ENCODE measurements around the gene SRSF7. TPM values are rescaled to one million over a fixed set of nuclear protein-coding genes. Genes with fewer than 3 reads are reported as not detected.

The SRSF7 gene
- total RNA-seq, 4 donors from 2014 or later: 39.0 to 109 (median 73.4) TPM

- Histone ChIP-seq H3K27me3 (no peaks in the 10 kb centered on the region), H3K27ac (no peak overlapping the region), H3K9me3 (no peaks in the 10 kb centered on the region), H3K4me3 (no peak overlapping the region), H3K4me1 (peaks cover 0 to 24% (median 0%) of the 10 kb centered on the region in 3 donors), H3K36me3 (peaks cover 0 to 46% of the 10 kb centered on the region in 2 donors)
- TF ChIP-seq EP300 (IDR thresholded peaks at IDR 0.05) (no peak), POLR2A (IDR thresholded peaks at IDR 0.05) (no peak), POLR2AphosphoS5 (IDR thresholded peaks at IDR 0.05) (no peak), CTCF (IDR thresholded peaks at IDR 0.05) (no peak)
- WGBS, 2 donors (ENCODE audit: low coverage in 1 of 2): 89 to 95% methylated on average over 5 to 7 of the region's 7 CpGs
- ATAC-seq: no peak
Observed at GRCh38 chr2:38731090-38731489, 20.1 kb downstream of the SRSF7 start.

GRCh38 chr2:38728694-38729093, 22.5 kb downstream of the SRSF7 start:
- H3K27ac ChIP-seq: no peak overlapping the region
- H3K36me3 ChIP-seq: peaks cover 0 to 44% of the 10 kb centered on the region in 2 donors
- no peaks in the 10 kb centered on the region for H3K9me3 ChIP-seq
- peaks cover 0 to 2% (median 0%) of the 10 kb centered on the region in 3 donors for H3K4me1 ChIP-seq
- 14 to 72% methylated on average over 1 to 2 of the region's 2 CpGs for WGBS, 2 donors (ENCODE audit: low coverage in 1 of 2)
- TF ChIP-seq POLR2AphosphoS5 (IDR thresholded peaks at IDR 0.05): no peak
- no peak for TF ChIP-seq CTCF (IDR thresholded peaks at IDR 0.05)
- TF ChIP-seq POLR2A (IDR thresholded peaks at IDR 0.05): no peak
- no peak for TF ChIP-seq EP300 (IDR thresholded peaks at IDR 0.05)
- ATAC-seq: no peak
- no peak overlapping the region for H3K4me3 ChIP-seq
- no peaks in the 10 kb centered on the region for H3K27me3 ChIP-seq

GRCh38 chr2:38727661-38728060, 23.5 kb downstream of the SRSF7 start:
- WGBS, 2 donors (ENCODE audit: low coverage in 1 of 2): 80% methylated on average over 1 of the region's 1 CpG
- no peaks in the 10 kb centered on the region for H3K9me3 ChIP-seq
- no peaks in the 10 kb centered on the region for H3K27me3 ChIP-seq
- H3K4me1 ChIP-seq: peaks cover 0 to 6% (median 0%) of the 10 kb centered on the region in 3 donors
- H3K4me3 ChIP-seq: no peak overlapping the region
- TF ChIP-seq POLR2AphosphoS5 (IDR thresholded peaks at IDR 0.05) (no peak), CTCF (IDR thresholded peaks at IDR 0.05) (no peak), EP300 (IDR thresholded peaks at IDR 0.05) (no peak), POLR2A (IDR thresholded peaks at IDR 0.05) (no peak)
- H3K36me3 ChIP-seq: peaks cover 0 to 34% of the 10 kb centered on the region in 2 donors
- no peak overlapping the region for H3K27ac ChIP-seq
- ATAC-seq: no peak

- Histone ChIP-seq H3K27me3 (no peaks in the 10 kb centered on the region), H3K4me3 (no peak overlapping the region), H3K4me1 (peaks cover 0 to 38% (median 3%) of the 10 kb centered on the region in 3 donors), H3K27ac (peak overlapping the region in 1 of 4 donors; percentile 2), H3K9me3 (no peaks in the 10 kb centered on the region), H3K36me3 (no peaks in the 10 kb centered on the region)
- no peak for TF ChIP-seq POLR2A (IDR thresholded peaks at IDR 0.05)
- no peak for TF ChIP-seq POLR2AphosphoS5 (IDR thresholded peaks at IDR 0.05)
- no peak for TF ChIP-seq EP300 (IDR thresholded peaks at IDR 0.05)
- no peak for TF ChIP-seq CTCF (IDR thresholded peaks at IDR 0.05)
- 85% methylated on average over 5 of the region's 7 CpGs; no CpG with 5 or more reads in 1 of the 2 donors for WGBS, 2 donors (ENCODE audit: low coverage in 1 of 2)
- no peak for ATAC-seq
Observed at GRCh38 chr2:38723173-38723572, 28.0 kb downstream of the SRSF7 start.

- Histone ChIP-seq H3K4me1 (peaks cover 0 to 38% (median 3%) of the 10 kb centered on the region in 3 donors), H3K36me3 (no peaks in the 10 kb centered on the region), H3K4me3 (no peak overlapping the region), H3K27ac (peak overlapping the region in 2 of 4 donors; percentile 2 to 14), H3K9me3 (no peaks in the 10 kb centered on the region), H3K27me3 (no peaks in the 10 kb centered on the region)
- 59 to 70% methylated on average over 6 to 8 of the region's 9 CpGs for WGBS, 2 donors (ENCODE audit: low coverage in 1 of 2)
- ATAC-seq: no peak
- no peak for TF ChIP-seq EP300 (IDR thresholded peaks at IDR 0.05)
- no peak for TF ChIP-seq POLR2A (IDR thresholded peaks at IDR 0.05)
Observed at GRCh38 chr2:38722271-38723061, 28.7 kb downstream of the SRSF7 start.

All from gastroesophageal sphincter (tissue), 4 donors.